HK-2 (cell line): ENCODE results near the gene CYP2B6.
"Not testable (repeated sequence)": the region's sequence is repeated elsewhere in the genome, so short reads cannot be mapped to it uniquely, and the experiment has no call there.

ENCODE experiments used
- DNase-seq: peaks from one replicate; pipeline ENCODE4 v3.0.0-alpha.2; 2018; ENCODE audit not compliant: unreplicated experiment

The CYP2B6 gene

DNA sequence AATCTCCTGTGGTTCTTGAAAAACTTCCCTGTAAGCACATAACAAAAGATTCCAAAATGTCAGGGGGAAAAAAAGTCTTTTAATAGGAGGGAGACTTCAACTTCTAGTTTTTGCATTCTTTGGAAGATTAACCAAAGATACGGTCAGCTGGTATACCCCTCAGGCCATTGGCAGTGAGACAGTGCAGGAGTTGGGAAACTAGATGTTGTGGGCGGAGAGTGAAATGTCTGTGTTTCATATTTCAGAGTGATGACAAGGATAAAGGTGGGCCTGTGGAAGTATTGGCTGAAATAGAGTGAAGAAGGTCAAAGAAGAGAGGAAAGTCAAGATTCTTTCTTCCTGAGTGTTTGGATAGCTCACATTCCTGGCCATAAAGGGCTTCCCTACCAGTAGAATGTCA lies 40.8 kb downstream of the CYP2B6 start:
- no peak for DNase-seq

DNA sequence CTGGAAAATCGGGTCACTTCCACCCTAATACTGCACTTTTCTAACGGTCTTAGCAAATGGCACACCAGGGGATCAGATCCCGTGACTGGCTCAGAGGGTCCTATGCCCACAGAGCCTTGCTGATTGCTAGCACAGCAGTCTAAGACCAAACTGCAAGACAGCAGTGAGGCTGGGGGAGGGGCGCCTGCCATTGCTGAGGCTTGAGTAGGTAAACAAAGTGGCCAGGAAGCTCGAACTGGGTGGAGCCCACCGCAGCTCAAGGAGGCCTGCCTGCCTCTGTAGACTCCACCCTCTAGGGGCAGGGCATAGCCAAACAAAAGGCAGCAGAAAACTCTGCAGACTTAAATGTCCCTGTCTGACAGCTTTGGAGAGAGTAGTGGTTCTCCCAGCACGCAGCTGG lies 42.2 kb downstream of the CYP2B6 start:
- not testable (repeated sequence) for DNase-seq

DNA sequence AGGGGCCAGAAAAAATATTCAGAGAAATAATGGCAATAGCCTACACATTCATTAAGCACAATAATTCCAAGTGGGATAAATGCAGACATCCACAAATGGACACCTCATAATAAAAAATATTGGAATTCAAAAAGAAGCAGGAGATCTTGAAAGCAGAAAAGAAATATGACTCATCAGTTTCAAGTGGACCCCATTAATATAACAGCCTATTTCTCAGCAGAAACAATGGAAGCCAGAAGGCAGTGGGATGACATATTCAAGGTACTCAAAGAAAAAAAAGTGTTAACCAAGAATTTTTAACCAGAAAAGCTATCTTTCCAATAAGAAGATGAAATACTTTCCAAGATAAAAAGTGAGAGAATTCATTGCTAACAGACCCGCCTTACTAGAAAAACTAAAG lies 48.7 kb downstream of the CYP2B6 start:
- DNase-seq, result no peak

DNA sequence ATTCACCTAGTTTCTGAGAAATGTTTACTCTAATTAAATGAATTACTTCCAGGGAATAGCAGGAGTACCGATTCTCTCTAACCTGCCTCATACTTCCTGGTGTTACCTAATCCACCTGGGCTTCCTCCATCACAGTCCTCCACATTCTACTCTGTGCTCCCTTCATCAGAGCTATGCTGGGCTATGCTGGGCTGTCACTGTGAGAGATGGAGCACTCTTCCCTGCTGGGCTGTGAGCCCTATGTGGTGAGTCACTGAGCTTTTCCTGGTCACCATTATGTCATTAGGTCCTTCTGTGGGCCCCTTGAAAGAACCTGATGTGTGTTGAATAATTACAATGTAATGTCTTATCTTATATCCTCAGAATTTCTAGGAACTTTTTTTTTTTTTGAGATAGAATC lies 54.0 kb downstream of the CYP2B6 start:
- not testable (repeated sequence) for DNase-seq

DNA sequence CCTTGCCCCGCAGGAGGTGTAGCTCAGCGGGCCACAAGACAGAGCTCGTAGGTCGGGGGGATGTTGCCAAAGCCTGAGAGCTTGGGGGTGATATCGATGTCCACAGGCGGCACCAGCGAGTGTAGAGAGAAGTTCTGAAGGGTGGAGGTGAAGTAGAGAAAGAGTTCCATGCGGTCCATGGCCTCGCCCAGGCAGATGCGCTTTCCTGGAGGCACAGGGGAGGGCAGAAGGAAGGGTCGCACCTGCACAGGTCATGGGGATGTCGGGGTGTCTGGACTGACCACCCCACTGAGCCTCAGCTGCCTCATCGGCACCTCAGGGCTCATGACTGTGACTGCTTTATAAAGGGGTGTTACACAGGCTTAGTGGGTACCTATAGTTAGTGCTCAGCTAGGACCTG lies 59.3 kb downstream of the CYP2B6 start:
- DNase-seq, result no peak

DNA sequence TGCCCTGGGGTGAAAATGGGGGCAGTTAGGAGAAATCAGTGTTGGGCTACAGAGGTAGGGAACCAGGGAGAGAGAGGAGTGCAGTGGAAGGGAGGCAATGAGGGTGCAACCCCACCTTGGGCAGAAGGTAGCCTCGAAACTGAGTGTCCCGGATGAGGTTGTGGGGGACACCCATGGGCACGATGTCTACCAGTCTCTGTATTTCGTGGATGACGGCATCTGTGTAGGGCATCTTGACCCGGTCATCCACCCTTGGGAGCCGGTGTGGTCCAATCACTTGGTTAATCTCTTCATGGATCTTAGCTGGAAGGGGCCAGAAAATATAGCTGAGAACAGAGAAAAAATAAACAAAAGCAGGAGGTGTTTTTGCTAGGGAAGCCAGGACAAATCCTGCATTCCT lies 61.1 kb downstream of the CYP2B6 start:
- not testable (repeated sequence) for DNase-seq

DNA sequence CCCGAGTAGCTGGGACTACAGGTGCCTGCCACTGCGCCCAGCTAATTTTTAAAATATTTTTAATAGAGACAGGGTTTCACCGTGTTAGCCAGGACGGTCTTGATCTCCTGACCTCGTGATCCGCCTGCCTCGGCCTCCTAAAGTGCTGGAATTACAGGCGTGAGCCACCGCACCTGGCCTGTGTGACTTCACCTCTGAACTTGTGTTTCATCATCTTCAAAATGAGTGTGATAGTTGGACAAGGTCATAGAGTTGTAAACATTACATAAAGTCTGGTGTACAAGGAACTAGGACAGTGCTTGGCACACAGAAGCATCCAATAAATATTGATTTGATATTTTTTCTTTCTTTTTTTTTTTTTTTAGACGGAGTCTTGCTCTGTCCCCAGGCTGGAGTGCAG lies 62.2 kb downstream of the CYP2B6 start:
- not testable (repeated sequence) for DNase-seq

DNA sequence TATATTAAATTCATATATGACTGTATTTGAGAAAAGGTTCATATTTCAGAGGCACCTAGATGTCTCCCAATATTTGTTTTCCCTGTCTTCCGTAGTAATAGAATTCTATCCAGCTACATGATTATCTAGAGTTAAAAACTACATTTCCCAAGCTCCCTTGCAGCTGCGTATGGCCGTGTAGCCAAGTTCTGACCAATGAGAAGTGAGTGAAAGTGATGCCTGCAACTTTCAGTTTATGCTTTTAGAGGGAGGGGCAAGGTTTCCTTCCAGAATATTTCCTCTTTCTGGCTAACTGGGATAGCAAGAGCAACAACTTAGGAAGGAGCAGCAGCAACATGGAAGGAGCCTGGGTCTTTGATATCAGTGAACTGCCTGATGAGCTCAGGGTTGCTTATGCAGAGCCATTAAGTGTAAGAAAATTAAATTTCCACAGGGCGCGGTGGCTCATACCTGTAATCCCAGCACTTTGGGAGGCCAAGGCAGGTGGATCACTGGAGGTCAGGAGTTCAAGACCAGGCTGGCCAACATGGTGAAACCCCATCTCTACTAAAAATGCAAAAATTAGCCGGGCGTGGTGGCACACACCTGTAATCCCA lies 74.0 kb downstream of the CYP2B6 start:
- no peak for DNase-seq
